ENCODE results near the gene NAXE. TPM values are rescaled to one million over a fixed set of nuclear protein-coding genes. Genes with fewer than 3 reads are reported as not detected.

NAXE gene
- total RNA-seq, 1 experiment from 2014 or later, result 261 TPM

DNA sequence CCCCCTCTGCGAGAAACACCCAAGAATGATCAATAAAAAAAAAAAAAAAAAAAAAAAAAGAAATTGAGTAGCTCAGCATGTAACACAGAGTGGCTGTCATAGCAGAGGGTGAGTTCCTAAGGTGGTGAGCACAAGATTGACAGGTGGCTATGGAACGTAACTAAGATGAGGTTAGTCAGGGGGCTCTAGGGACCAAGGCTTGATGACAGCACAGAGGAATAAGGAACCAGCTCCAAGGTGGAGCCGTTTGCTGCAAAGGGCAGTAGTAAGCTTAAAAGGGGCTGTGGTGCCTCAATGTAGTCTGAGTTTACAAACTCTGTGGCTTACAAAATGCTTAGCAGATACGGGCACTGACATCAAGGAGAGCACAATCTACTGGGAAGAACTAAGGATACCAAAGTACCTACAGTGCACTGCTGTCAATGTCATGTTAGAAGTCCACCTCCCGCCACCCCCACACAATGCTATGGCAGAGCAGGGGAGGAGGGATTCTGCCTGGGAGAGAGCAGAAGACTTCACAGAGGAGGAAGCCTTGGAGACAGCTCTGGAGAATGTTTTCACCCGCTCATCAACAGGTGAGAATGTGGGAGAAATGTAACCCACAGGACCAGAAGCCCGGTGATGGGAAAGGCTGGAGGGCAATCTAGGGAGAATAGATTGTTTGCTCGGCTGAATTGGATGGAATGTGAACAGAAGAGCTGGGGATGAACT, 32.3 kb upstream of the NAXE start:
- Histone ChIP-seq H3K9me2 (replicated peaks; ENCODE audit: low read length) (no peaks in the 10 kb centered on the region), H3K9me3 (ENCODE audit: low read length) (no peaks in the 10 kb centered on the region), H3F3A (ENCODE audit: low read length, unreplicated experiment) (no peaks in the 10 kb centered on the region), H3K4me1 (ENCODE audit: insufficient read depth, low read length) (no peaks in the 10 kb centered on the region), H3K9ac (ENCODE audit: low read length) (no peak overlapping the region), H3K36me3 (ENCODE audit: low read depth, low read length) (peaks cover 62% of the 10 kb centered on the region), H3K27me3 (ENCODE audit: low read length) (no peaks in the 10 kb centered on the region), H3K4me3 (ENCODE audit: low read length) (no peak overlapping the region), H4K20me1 (ENCODE audit: low read length) (no peaks in the 10 kb centered on the region), H3K4me2 (ENCODE audit: low read length) (no peak overlapping the region), H3K27ac (ENCODE audit: low read length) (no peak overlapping the region), H3K79me2 (ENCODE audit: low read length) (no peaks in the 10 kb centered on the region), H2AFZ (ENCODE audit: low read length) (no peak overlapping the region)
- POLR2A ChIA-PET (ENCODE audit: unreplicated experiment), result no interaction called here
- CTCF ChIA-PET, result interaction anchor here (0.6 kb wide), 1 partner anchor 173 kb away, joined by 3 read pairs; no protein-coding TSS in a partner anchor
- TF ChIP-seq, protein P1, sequence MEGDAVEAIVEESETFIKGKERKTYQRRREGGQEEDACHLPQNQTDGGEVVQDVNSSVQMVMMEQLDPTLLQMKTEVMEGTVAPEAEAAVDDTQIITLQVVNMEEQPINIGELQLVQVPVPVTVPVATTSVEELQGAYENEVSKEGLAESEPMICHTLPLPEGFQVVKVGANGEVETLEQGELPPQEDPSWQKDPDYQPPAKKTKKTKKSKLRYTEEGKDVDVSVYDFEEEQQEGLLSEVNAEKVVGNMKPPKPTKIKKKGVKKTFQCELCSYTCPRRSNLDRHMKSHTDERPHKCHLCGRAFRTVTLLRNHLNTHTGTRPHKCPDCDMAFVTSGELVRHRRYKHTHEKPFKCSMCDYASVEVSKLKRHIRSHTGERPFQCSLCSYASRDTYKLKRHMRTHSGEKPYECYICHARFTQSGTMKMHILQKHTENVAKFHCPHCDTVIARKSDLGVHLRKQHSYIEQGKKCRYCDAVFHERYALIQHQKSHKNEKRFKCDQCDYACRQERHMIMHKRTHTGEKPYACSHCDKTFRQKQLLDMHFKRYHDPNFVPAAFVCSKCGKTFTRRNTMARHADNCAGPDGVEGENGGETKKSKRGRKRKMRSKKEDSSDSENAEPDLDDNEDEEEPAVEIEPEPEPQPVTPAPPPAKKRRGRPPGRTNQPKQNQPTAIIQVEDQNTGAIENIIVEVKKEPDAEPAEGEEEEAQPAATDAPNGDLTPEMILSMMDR (conservative IDR thresholded peaks at IDR 0.05; ENCODE audit: low read depth, low read length), result no peak
- TF ChIP-seq EZH2phosphoT487 (IDR thresholded peaks at IDR 0.05; ENCODE audit: borderline replicate concordance, low read length), result no peak
- no peak for TF ChIP-seq EZH2 (IDR thresholded peaks at IDR 0.05; ENCODE audit: low read length, unreplicated experiment)
- intact Hi-C loops (cut with micrococcal nuclease), result no loop called here
- BruUV-seq (replicated peaks), result no TSS peak
- DNase-seq, result no peak
- no peak for ATAC-seq

DNA sequence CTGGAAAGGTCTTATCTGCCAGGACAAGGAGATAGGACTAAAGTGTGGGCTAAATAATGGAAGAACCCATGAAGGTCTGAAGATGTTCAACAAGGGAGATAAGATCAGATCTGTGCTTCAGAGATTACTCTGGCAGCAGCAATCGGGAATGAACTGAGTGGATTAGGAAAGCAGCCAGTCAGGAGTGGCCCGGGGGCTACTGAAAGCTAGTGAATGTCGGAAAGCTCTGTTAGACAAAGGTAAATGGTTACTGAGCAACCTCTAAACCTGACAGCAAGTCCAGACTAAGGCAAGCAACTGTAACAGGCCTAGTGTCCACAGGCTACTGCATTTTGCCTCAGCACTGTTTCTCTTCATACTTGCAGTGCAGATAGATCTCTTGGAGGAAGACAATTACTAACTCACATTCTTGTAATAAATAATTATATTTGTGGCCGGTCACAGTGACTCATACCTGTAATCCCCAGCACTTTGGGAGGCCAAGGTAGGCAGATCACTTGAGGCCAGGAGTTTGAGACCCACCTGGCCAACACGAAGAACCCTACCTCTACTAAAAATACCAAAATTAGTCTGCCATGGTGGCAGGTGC, 31.7 kb upstream of the NAXE start:
- no peak overlapping the region for H3K9ac ChIP-seq (ENCODE audit: low read length)
- intact Hi-C loops (cut with micrococcal nuclease), result no loop called here
- no TSS peak for BruUV-seq (replicated peaks)
- no peaks in the 10 kb centered on the region for H3K9me3 ChIP-seq (ENCODE audit: low read length)
- no peak for DNase-seq
- H3K36me3 ChIP-seq (ENCODE audit: low read depth, low read length), result peaks cover 62% of the 10 kb centered on the region
- H3K9me2 ChIP-seq (replicated peaks; ENCODE audit: low read length), result no peaks in the 10 kb centered on the region
- peak; percentile 45; the same call in 1 of the 2 replicates for ATAC-seq
- ChIA-PET POLR2A (ENCODE audit: unreplicated experiment) (no interaction called here), CTCF (interaction anchor here (0.6 kb wide), 1 partner anchor 174 kb away, joined by 3 read pairs; no protein-coding TSS in a partner anchor)
- TF ChIP-seq EZH2phosphoT487 (IDR thresholded peaks at IDR 0.05; ENCODE audit: borderline replicate concordance, low read length) (no peak), EZH2 (IDR thresholded peaks at IDR 0.05; ENCODE audit: low read length, unreplicated experiment) (no peak)
- TF ChIP-seq, protein P1 (conservative IDR thresholded peaks at IDR 0.05; ENCODE audit: low read depth, low read length), result no peak
- H3K4me1 ChIP-seq (ENCODE audit: insufficient read depth, low read length), result no peaks in the 10 kb centered on the region
- H3F3A ChIP-seq (ENCODE audit: low read length, unreplicated experiment), result no peaks in the 10 kb centered on the region
- H4K20me1 ChIP-seq (ENCODE audit: low read length), result no peaks in the 10 kb centered on the region
- no peak overlapping the region for H3K27ac ChIP-seq (ENCODE audit: low read length)
- H3K27me3 ChIP-seq (ENCODE audit: low read length), result no peaks in the 10 kb centered on the region
- no peak overlapping the region for H3K4me2 ChIP-seq (ENCODE audit: low read length)
- no peak overlapping the region for H3K4me3 ChIP-seq (ENCODE audit: low read length)
- H3K79me2 ChIP-seq (ENCODE audit: low read length), result no peaks in the 10 kb centered on the region
- H2AFZ ChIP-seq (ENCODE audit: low read length), result no peak overlapping the region

DNA sequence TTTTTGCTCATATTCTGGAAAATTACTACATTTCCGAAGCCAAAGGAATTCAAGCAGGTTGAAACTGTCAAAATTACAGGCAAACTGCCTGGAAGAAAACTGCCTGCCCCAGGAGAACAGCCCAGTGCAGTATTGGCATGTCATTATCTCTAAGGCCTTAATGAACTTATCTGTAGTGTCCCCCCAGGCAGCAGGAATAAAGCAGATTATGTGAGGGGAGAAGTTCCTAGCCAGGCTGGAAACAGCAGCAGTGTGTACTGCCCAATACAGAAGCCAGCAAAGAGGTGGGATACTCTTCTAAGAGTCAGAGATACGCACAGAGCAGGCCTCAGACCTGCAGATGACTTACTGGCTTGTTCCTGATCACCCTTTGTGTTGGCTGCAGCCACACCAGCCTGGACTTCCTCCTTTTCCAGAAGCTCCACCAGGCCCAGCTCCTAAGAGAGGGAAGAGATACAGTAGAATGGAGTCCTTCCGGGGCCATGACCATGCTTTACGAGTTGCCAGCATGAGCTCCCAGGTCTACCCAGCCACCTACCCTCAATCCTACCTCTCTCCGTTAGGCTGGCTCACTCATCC, 30.9 kb upstream of the NAXE start:
- Histone ChIP-seq H3K36me3 (ENCODE audit: low read depth, low read length) (peaks cover 65% of the 10 kb centered on the region), H3K4me1 (ENCODE audit: insufficient read depth, low read length) (no peaks in the 10 kb centered on the region), H3K27ac (ENCODE audit: low read length) (no peak overlapping the region), H3K9me2 (replicated peaks; ENCODE audit: low read length) (no peaks in the 10 kb centered on the region), H2AFZ (ENCODE audit: low read length) (no peak overlapping the region), H3F3A (ENCODE audit: low read length, unreplicated experiment) (no peaks in the 10 kb centered on the region), H4K20me1 (ENCODE audit: low read length) (no peaks in the 10 kb centered on the region), H3K4me2 (ENCODE audit: low read length) (no peak overlapping the region), H3K9me3 (ENCODE audit: low read length) (no peaks in the 10 kb centered on the region), H3K27me3 (ENCODE audit: low read length) (no peaks in the 10 kb centered on the region), H3K4me3 (ENCODE audit: low read length) (no peak overlapping the region), H3K9ac (ENCODE audit: low read length) (no peak overlapping the region), H3K79me2 (ENCODE audit: low read length) (no peaks in the 10 kb centered on the region)
- intact Hi-C loops (cut with micrococcal nuclease), result no loop called here
- ATAC-seq (no peak), DNase-seq (no peak)
- no TSS peak for BruUV-seq (replicated peaks)
- ChIA-PET CTCF (no interaction called here), POLR2A (ENCODE audit: unreplicated experiment) (no interaction called here)
- TF ChIP-seq, protein P1 (conservative IDR thresholded peaks at IDR 0.05; ENCODE audit: low read depth, low read length), result no peak
- TF ChIP-seq EZH2phosphoT487 (IDR thresholded peaks at IDR 0.05; ENCODE audit: borderline replicate concordance, low read length) (no peak), EZH2 (IDR thresholded peaks at IDR 0.05; ENCODE audit: low read length, unreplicated experiment) (no peak)

Data from PC-3 (cell line).